Measurements from ENCODE around the gene LHPP.

LHPP gene

GRCh38 chr10:124649214-124649613 lies 187.6 kb downstream of the LHPP start:
- no peak for DNase-seq

GRCh38 chr10:124650263-124650662 lies 188.6 kb downstream of the LHPP start:
- DNase-seq: no peak

- DNase-seq: no peak
Measured at GRCh38 chr10:124650820-124651401, 189.3 kb downstream of the LHPP start.

- DNase-seq: no peak
Measured at GRCh38 chr10:124651402-124651891, 189.8 kb downstream of the LHPP start.

- no peak for DNase-seq
Measured at GRCh38 chr10:124652200-124652599, 190.6 kb downstream of the LHPP start.

- DNase-seq: no peak
Measured at GRCh38 chr10:124652701-124653100, 191.1 kb downstream of the LHPP start.

GRCh38 chr10:124653311-124653710 lies 191.7 kb downstream of the LHPP start:
- no peak for DNase-seq

- DNase-seq: no peak
Measured at GRCh38 chr10:124653811-124654651, 192.4 kb downstream of the LHPP start.

GRCh38 chr10:124654686-124655085 lies 193.1 kb downstream of the LHPP start:
- no peak for DNase-seq

- no peak for DNase-seq
Measured at GRCh38 chr10:124655191-124656112, 193.8 kb downstream of the LHPP start.

GRCh38 chr10:124656113-124656490 lies 194.5 kb downstream of the LHPP start:
- DNase-seq: no peak

GRCh38 chr10:124656541-124656940 lies 194.9 kb downstream of the LHPP start:
- DNase-seq: no peak

GRCh38 chr10:124657806-124658205 lies 196.2 kb downstream of the LHPP start:
- DNase-seq: no peak

GRCh38 chr10:124658591-124659242 lies 197.1 kb downstream of the LHPP start:
- no peak for DNase-seq

GRCh38 chr10:124659380-124659779 lies 197.8 kb downstream of the LHPP start:
- no peak for DNase-seq

- no peak for DNase-seq
Measured at GRCh38 chr10:124660404-124661125, 198.9 kb downstream of the LHPP start.

GRCh38 chr10:124661660-124662180 lies 200.1 kb downstream of the LHPP start:
- DNase-seq: no peak

- no peak for DNase-seq
Measured at GRCh38 chr10:124663228-124663627, 201.6 kb downstream of the LHPP start.

Measured in T1000 (cell line).